SU-DHL-6 (cell line): Measurements from ENCODE around the gene LYSMD4.

Experiments used
- EZH2phosphoT487 ChIP-seq: fragments of 200-600 bp; sonication (generic), shearing (Covaris generic); conservative IDR thresholded peaks from 2 replicates; pipeline ENCODE4 v1.6.1; 2018; ENCODE audit warnings: mild to moderate bottlenecking, antibody characterized with exemption, low read length, moderate library complexity, mixed read lengths
- TF ChIP-seq, protein P1 (sequence below): fragments of 200-600 bp; sonication (generic); IDR thresholded peaks from one replicate; pipeline ENCODE4 v1.5.1; 2017; ENCODE audit warnings: antibody characterized with exemption, mild to moderate bottlenecking, low read length, moderate library complexity; ENCODE audit not compliant: insufficient read depth, poor library complexity, severe bottlenecking

DNA sequence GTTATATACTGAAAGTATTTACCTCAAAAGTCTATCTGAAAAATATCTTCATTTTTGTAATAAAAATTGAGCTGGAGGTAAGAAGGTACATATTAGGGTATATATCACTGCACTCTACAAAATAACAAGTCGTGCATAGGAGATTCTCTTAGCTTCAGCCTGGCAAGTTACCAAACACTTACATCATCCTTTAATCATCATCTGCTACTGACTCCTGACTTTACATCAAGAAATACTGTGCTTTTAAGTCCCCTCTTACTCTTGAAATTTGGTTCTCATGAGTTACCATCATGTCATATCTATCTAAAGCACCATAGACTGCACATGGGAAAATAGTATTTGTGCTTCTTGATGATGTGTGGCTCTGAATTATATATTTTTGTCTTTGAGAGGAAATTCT, 50.8 kb downstream of the LYSMD4 start:
- TF ChIP-seq, protein P1, sequence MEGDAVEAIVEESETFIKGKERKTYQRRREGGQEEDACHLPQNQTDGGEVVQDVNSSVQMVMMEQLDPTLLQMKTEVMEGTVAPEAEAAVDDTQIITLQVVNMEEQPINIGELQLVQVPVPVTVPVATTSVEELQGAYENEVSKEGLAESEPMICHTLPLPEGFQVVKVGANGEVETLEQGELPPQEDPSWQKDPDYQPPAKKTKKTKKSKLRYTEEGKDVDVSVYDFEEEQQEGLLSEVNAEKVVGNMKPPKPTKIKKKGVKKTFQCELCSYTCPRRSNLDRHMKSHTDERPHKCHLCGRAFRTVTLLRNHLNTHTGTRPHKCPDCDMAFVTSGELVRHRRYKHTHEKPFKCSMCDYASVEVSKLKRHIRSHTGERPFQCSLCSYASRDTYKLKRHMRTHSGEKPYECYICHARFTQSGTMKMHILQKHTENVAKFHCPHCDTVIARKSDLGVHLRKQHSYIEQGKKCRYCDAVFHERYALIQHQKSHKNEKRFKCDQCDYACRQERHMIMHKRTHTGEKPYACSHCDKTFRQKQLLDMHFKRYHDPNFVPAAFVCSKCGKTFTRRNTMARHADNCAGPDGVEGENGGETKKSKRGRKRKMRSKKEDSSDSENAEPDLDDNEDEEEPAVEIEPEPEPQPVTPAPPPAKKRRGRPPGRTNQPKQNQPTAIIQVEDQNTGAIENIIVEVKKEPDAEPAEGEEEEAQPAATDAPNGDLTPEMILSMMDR = no peak
- TF ChIP-seq EZH2phosphoT487 = no peak
